Measurements from ENCODE around the gene PFDN1. TPM values are rescaled to one million over a fixed set of nuclear protein-coding genes. Genes with fewer than 3 reads are reported as not detected.

The PFDN1 gene
- total RNA-seq, 1 experiment from 2014 or later, result 48.9 TPM

DNA sequence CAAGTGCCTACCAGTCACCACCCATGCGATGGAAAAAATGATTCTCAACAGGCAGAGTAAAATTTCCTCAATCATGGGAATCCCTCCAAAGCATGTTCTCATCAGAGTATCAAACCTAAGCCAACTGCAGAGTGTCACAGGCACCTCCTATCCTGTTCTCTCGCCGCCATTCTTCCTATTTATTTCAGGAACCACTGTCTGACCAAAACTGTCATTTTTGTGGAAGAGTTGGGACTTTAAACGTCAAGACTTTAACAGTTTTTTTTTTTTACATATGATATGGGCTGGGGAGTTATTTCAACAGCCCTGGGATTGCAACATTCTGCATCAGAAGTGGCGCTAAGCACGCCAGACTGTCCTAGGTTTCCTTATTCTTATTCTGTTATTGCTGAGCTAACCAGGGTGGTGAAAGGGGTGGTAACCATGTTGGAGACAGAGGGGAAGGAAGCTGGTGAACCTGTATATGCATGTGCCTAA lies 29.5 kb downstream of the PFDN1 start:
- ChIA-PET CTCF (no interaction called here), POLR2A (no interaction called here), RAD21 (ENCODE audit: low non-redundant PET in 1 of 2, low total read pairs in 2 of 2, uncharacterized antibody in 2 of 2, unreplicated experiment in 2 of 2) (no interaction called here)
- BruUV-seq (replicated peaks), result no TSS peak
- Histone ChIP-seq H3K36me3 (ENCODE audit: control insufficient read depth in 1 of 2, insufficient read depth in 2 of 2, low read length in 2 of 2) (0 out of 4 replicates have a peak, but pooled peaks cover 0 to under 1% of the 10 kb centered on the region in 2 experiments), H3K79me2 (ENCODE audit: insufficient read depth, low read length) (peaks cover 19% of the 10 kb centered on the region), H4K20me1 (ENCODE audit: insufficient read depth) (no peaks in the 10 kb centered on the region), H3K4me3 (replicated peaks in 1 of 2; ENCODE audit: low read depth in 1 of 2, low read length in 2 of 2) (no peak overlapping the region), H3K4me1 (ENCODE audit: control insufficient read depth in 1 of 2, insufficient read depth in 2 of 2, low read length in 2 of 2) (no peaks in the 10 kb centered on the region), H3K27ac (ENCODE audit: low read depth, low read length) (no peak overlapping the region), H3K4me2 (ENCODE audit: low read length) (no peak overlapping the region), H3K9ac (ENCODE audit: low read length) (no peak overlapping the region), H3K27me3 (ENCODE audit: insufficient read depth, low read length) (no peaks in the 10 kb centered on the region), H2AFZ (ENCODE audit: low read depth, low read length, poor library complexity, severe bottlenecking) (no peak overlapping the region), H3K9me2 (ENCODE audit: insufficient read depth) (no peaks in the 10 kb centered on the region), H3K9me3 (ENCODE audit: control insufficient read depth in 1 of 2, insufficient read depth in 1 of 2, low read depth in 1 of 2, low read length in 2 of 2) (0 out of 4 replicates have a peak, but pooled peaks cover 0 to 3% of the 10 kb centered on the region in 2 experiments)
- TF ChIP-seq YY1 (IDR thresholded peaks at IDR 0.05; ENCODE audit: extremely low read depth, insufficient replicate concordance, low read depth, low read length) (no peak), JUND (IDR thresholded peaks at IDR 0.05) (no peak), ZFX (IDR thresholded peaks at IDR 0.05) (no peak), EZH2phosphoT487 (IDR thresholded peaks at IDR 0.05; ENCODE audit: borderline replicate concordance) (no peak), ZNF274 (IDR thresholded peaks at IDR 0.05; ENCODE audit: low read depth, low read length) (no peak), REST (IDR thresholded peaks at IDR 0.05; ENCODE audit: low read depth) (no peak), TCF7L2 (IDR thresholded peaks at IDR 0.05; ENCODE audit: borderline replicate concordance, extremely low read depth, insufficient read depth, insufficient read length) (no peak)
- DNase-seq (ENCODE audit: low read depth, low spot score) (no peak), ATAC-seq (no peak)
- intact Hi-C loops (cut with micrococcal nuclease), result no loop called here
